Kidney tubule cell (primary cell): Measurements from ENCODE around the gene RASAL2.
A peak's percentile ranks its signal among the peaks of the same experiment; 100 is the strongest.
"Not testable (repeated sequence)": the region's sequence is repeated elsewhere in the genome, so short reads cannot be mapped to it uniquely, and the experiment has no call there.

ENCODE experiments used
- DNase-seq: peaks from one replicate; pipeline ENCODE4 v3.0.0-alpha.2; 2018; ENCODE audit warnings: low spot score

RASAL2 gene

GRCh38 chr1:178119628-178120027 is 25.7 kb downstream of the RASAL2 start:
- DNase-seq, result no peak

DNA sequence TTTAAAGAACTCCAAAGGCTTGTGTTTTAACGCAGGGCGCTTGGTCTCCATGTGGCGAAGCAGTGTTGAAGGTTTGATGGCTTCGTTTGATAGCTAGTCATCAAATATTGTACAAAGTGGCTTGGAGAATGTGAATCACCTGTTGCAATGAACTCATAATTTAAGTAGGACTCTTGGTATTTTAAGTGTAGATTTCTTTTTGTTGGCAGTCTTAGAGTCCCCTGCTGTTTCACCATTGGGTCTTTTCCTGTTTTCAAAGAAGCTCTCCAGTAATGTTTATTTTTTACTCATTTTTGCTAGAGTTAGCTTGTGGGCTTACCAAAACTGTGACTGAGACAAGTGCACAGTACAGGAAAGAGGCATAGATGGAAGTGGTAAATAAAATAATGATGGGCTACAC is 26.2 kb downstream of the RASAL2 start:
- no peak for DNase-seq

DNA sequence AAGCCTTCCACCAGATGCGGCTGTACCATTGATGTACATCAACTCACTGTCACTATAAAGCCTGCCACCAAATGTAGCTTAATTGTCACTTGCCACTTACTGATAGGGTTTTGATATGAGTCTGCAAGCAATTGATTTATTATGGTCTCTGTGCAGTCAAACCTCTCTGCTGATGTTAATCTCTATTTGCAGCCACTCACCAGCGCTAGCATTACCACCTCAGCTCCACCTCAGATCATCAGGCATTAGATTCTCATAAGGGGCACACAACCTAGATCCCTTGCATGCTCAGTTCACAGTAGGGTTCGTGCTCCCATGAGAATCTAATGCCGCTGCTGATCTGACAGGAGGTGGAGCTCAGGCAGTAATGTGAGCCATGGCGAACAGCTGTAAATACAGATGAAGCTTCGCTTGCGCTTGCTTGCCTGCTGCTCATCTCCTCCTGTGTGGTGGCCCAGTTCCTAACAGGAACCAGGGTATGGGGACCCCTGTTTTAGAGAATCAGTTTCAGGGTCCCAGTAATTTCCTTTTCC is 26.7 kb downstream of the RASAL2 start:
- DNase-seq, result not testable (repeated sequence)

DNA sequence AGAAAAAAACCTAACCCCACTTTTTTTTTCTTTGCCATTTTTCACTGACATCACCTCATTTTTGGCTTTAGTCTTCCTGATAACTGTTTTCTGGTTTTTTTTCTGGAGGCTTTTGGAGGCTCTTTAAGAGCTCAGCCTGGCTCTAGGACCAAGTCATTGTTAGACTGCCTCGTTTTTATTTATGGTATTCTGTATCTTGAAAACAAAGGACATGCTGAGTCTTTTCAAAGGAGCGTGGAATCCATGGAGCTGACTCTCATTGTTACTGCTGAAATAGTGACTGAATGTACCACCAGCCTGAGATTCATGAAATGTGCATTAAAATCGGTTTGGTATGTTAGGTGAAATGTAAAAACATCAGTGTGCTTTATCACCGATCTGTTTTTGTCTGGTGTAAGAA is 28.0 kb downstream of the RASAL2 start:
- no peak for DNase-seq

- peak; percentile 42 for DNase-seq
These were observed 28.4 kb downstream of the RASAL2 start for GRCh38 chr1:178122283-178122682.

DNA sequence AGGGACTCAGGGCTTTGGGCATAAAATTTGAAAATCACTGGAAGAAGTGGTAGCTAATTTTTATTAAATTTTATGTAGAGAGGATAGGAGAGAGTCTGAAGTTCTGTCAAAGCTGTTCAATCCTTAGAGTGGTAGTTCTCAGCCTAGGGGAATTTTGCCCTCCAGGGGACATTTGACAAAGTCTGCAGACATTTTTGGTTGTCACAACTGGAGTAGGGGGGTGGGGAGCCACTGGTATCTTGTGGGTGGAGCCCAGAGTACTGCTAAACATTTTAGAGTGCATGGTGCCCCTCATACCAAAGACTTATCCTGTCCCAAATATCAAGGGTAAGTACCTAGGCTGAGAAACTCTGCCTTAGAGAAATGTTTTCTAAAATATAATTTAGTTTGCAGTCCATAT is 30.2 kb downstream of the RASAL2 start:
- no peak for DNase-seq

DNA sequence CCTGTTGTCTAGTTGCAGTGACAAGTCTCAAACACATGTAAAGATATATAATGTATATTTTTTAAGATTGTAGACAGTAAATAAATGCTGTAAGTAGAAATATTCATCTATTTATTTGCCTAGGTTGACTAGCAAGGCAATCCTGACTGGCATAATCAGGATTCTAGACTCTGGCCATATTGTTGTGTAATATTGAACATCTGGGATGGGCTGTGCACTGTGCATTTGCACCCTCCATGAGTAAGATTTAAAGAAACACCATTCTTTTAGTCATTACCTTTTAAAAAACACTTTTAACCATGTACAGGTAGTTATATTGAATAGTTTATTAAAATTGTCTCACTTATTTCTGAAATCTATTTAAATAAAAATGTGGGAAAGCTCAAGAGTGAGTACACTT is 32.4 kb downstream of the RASAL2 start:
- DNase-seq, result no peak

DNA sequence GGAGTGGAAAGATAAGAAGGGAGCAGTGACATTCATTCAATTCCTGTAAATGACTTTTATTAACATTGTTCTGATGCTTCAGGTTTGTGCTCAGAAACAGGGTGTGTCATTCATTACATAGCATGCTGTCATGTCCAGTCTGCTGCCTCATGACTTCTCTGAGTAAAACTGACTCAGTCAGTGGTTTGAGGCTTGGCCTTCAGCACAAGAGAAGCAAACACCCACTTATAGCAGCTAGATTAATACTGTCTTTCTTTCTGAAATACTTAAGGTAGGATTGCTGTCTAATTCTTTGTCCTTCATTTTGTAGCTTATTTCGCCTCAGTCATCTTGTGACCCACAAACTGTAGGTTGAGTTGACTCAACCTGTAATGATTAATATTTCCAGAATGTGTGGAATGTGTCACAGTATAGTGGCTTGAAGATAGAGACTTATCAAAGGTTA is 32.9 kb downstream of the RASAL2 start:
- DNase-seq, result peak; percentile 96

DNA sequence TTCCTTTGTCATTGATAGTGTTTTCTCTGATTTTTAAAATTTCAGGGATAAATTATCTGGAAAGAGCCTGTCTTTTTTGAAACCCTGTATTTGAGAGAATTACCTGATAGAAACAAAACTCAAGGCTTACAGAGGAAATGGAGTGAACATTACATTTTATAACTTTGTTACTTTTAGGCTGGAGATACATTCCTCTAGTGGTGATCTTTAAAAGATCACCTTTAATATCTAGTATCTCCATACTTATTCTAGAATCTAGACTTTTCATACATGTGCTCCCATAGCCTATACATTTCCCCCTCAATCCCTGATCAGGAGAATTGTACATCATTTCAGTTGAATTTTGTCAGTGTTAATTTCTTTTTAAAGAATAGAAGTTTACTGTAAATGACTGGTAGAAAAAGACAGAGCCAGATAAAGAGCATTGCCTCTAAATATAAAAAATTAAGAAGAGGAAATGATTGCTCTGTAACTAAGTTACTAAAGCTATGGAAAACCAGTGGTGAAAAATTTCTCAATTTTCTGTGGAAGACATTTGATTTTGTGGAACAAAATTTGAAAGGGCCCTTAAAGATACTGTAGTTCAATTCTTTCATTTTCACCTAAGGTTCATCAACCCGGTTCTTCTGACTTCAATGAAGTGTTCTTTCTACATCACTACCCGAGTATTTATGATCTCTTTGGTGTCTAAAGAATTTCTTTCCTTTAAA is 33.7 kb downstream of the RASAL2 start:
- DNase-seq, result peak; percentile 29

GRCh38 chr1:178133239-178133989 is 39.5 kb downstream of the RASAL2 start:
- no peak for DNase-seq

DNA sequence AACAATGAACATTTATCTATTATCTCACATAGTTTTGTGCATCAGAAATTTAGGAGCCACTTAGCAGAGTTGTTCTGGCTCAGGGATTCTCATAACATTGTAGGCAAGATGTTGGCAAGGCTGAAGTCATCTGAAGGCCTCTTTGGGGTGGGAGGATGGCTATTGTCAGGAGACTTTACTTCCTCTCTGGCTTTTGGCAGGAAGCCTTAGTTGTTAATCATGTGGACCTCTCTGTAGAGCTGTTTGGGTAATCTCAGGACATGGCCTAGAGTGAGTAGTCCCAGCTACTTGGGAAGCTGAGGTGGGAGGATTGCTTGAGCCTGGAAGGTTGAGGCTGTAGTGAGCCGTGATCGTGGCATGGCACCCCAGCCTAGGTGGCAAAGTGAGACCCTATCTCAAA is 40.2 kb downstream of the RASAL2 start:
- DNase-seq, result peak; percentile 90

DNA sequence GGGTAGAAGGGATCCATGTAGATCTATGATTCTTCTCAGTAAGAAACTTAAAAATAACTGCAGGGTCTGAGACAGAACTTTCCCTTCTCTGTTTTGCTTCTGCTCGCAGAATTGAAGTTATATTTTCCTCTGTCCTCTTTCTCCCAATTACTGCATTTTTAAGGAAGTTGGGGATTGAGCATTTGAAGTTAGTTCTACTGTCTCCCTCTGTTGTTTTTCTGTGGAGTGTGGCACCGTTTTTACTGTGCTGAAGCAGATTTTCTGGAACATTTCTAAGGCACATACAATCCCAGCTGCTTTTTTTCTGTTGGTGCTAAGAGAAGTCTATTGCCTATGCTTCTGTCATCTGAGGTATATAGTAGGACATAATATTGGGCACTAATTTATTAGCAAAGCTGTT is 43.3 kb downstream of the RASAL2 start:
- DNase-seq, result no peak

DNA sequence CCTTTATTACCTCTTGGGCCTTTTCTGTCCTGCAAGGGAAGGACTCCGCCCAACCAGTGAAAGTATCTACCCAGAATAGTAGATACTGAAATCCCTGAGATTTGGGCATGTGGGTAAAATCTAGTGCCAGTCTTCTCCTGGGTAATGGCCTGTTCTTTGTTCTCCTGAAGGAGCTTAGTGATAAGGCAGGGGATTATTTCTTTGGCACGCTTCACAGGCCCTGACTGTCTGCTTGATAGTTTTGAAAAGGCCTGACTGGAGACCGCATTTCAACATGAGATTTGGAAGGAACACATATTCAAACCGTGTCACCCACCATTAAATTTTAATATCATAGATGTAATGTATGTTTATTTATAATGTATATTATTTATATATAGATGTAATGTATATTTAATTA is 48.9 kb downstream of the RASAL2 start:
- no peak for DNase-seq

DNA sequence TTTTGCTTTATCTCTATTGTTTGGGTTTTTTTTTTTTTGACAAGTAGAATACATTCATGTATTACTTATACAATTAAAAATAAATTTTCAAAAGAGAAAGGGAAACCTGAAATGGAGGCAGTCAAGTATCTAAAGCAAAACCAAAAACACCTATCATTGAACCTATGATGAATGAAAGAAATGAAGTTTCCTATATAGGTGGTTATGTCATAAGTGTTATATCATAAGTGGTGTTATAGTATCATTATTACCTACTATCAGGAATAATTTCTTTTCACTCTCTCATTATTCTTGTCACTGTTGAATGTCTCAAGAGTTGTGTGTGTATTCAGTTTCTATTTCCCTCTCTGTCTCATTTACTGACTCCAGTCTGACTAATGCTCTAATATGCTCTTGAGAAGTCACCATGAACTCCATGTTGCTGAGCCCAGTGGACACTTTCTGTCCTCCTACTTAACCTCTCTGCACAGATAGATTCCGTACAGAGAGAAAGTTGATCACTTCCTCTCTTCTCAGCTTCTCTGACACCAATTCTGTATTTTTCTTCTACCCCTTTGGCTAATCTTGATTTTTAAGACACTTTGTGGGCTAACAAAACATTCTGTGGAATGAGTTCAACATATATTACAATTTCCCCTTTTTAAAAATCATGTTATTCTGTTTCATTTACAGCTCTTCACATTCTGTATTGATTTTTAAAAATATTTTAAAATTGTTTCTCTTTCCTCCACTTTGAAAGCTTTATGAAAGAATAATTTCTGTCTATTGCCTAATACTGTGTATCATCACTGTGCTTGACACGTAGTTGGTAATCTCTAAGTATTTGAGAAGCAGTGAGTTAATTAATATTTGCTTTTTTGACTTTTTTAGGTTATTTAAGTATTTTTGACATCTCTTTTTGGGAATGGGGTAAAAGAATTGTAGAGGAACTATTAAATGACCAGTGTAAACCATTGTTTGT is 50.1 kb downstream of the RASAL2 start:
- peak; percentile 62 for DNase-seq

- DNase-seq, result no peak
These were observed 51.7 kb downstream of the RASAL2 start for GRCh38 chr1:178145605-178146004.

GRCh38 chr1:178146436-178146835 is 52.5 kb downstream of the RASAL2 start:
- DNase-seq, result no peak

DNA sequence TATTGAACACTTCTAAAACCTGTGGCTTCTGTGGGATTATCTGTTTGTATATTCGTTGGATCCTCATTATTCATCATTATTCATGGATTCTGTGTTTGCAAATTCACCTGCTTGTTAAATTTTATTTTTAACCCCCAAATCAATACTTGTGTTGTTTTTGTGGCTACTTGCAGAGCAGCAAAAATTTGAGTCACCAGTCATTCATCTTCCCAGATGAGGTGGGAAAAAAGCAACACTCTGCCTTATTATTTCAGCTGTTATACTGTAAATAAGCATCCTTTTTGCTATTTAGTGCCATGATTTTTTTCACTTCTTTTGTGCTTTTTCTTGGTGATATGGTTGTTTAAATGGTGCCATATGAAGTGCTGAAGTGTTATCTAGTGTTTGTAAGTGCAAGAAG is 56.7 kb downstream of the RASAL2 start:
- DNase-seq, result no peak

GRCh38 chr1:178151831-178152230 is 57.9 kb downstream of the RASAL2 start:
- DNase-seq, result peak; percentile 75

GRCh38 chr1:178155481-178156255 is 61.8 kb downstream of the RASAL2 start:
- DNase-seq, result peak; percentile 52

DNA sequence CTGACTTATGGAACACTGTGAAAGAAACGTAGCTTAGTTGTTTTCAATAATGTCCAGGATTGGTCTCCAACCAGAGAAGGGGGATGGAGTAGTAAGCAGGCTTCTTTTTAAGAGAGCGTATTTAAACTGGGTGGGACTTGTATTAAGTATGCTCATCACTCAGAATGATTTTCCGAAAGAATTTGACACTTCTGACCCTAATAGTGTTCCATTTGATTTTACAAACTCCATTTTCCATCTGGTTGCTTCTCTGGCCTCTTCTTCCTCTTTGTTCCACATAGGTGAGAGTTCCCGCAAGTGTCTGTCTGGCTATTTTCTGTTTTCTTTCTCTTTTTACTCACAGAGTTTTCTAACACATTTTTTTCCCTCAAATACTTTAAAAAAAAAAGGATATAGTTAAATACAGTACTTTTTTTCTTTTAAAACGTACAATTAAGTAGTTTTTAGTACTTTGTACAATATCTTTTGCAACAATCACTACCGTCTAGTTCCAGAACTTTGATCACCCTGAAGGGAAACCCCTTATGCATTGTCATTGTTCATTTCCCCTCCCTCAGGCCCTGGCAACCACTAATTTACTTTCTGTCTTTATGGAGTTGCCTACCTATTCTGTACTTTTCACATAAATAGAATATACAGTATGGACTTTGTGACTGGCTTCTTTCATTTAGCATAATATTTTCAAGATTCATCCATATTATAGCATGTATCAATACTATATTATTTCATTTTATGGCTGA is 67.0 kb downstream of the RASAL2 start:
- DNase-seq, result no peak

GRCh38 chr1:178161516-178161915 is 67.6 kb downstream of the RASAL2 start:
- DNase-seq, result peak; percentile 8
